Neural cell (in vitro differentiated cells): Measurements from ENCODE around the gene MACROH2A1. TPM values are rescaled to one million over a fixed set of nuclear protein-coding genes. Genes with fewer than 3 reads are reported as not detected.

Source experiments
- H2AFZ ChIP-seq: fragments of 200-600, 300-800 bp; sonication (generic), shearing (Covaris generic); 2 replicates; pipeline ENCODE4 v1.6.0; 2014; ENCODE audit warnings: low read depth, mild to moderate bottlenecking, antibody characterized with exemption, low read length, moderate library complexity
- H3F3A ChIP-seq: fragments of 200-600 bp; shearing (Covaris generic); 2 replicates; pipeline ENCODE4 v1.6.1; 2016; ENCODE audit warnings: mild to moderate bottlenecking, moderate library complexity, mixed read lengths, antibody characterized with exemption, low read length; ENCODE audit not compliant: insufficient read depth, poor library complexity, severe bottlenecking
- H3K27ac ChIP-seq: fragments of 200-600, 300-800 bp; sonication (generic), shearing (Covaris generic); 2 replicates; pipeline ENCODE4 v1.5.1; 2014; ENCODE audit warnings: mild to moderate bottlenecking, low read length, moderate library complexity
- H3K27me3 ChIP-seq: fragments of 300-800, 200-600 bp; sonication (generic), shearing (Covaris generic); 2 replicates; pipeline ENCODE4 v1.6.0; 2014; ENCODE audit warnings: mild to moderate bottlenecking, low read depth, low read length, moderate library complexity; ENCODE audit not compliant: insufficient read depth
- H3K36me3 ChIP-seq: fragments of 300-800, 200-600 bp; sonication (generic), shearing (Covaris generic); 2 replicates; pipeline ENCODE4 v1.5.1; 2014; ENCODE audit warnings: mild to moderate bottlenecking, antibody characterized with exemption, low read length, moderate library complexity; ENCODE audit not compliant: insufficient read depth
- H3K4me2 ChIP-seq: fragments of 300-800, 200-600 bp; sonication (generic), shearing (Covaris generic); 2 replicates; pipeline ENCODE4 v1.6.0; 2014; ENCODE audit warnings: mild to moderate bottlenecking, low read length
- H3K4me3 ChIP-seq: fragments of 300-800, 200-600 bp; sonication (generic), shearing (Covaris generic); 2 replicates; pipeline ENCODE4 v1.5.1; 2014; ENCODE audit warnings: mild to moderate bottlenecking, low read length, moderate library complexity
- H3K79me2 ChIP-seq: fragments of 200-600 bp; shearing (Covaris generic); replicated peaks from 2 replicates; pipeline ENCODE4 v1.6.0; 2014; ENCODE audit warnings: mild to moderate bottlenecking, low read length, moderate library complexity; ENCODE audit not compliant: insufficient read depth
- H3K9ac ChIP-seq: fragments of 300-800, 200-600 bp; sonication (generic), shearing (Covaris generic); 2 replicates; pipeline ENCODE4 v1.6.1; 2016; ENCODE audit warnings: mild to moderate bottlenecking, low read length, mixed read lengths
- H3K9me2 ChIP-seq: fragments of 200-600 bp; shearing (Covaris generic); 2 replicates; pipeline ENCODE4 v1.6.1; 2016; ENCODE audit warnings: mild to moderate bottlenecking, low read length, mixed read lengths; ENCODE audit not compliant: insufficient read depth
- H3K9me3 ChIP-seq: fragments of 200-600, 300-800 bp; sonication (generic), shearing (Covaris generic); 2 replicates; pipeline ENCODE4 v1.6.1; 2016; ENCODE audit warnings: mild to moderate bottlenecking, mixed run types, low read length, moderate library complexity, mixed read lengths
- H4K20me1 ChIP-seq: fragments of 200-600 bp; shearing (Covaris generic); 2 replicates; pipeline ENCODE4 v1.6.1; 2016; ENCODE audit warnings: mild to moderate bottlenecking, mixed run types; ENCODE audit not compliant: insufficient read depth
- EP300 ChIP-seq: fragments of 450-650 bp; conservative IDR thresholded peaks from 2 replicates; pipeline ENCODE4 v1.6.1; 2014; ENCODE audit warnings: antibody characterized with exemption, mild to moderate bottlenecking, moderate library complexity; ENCODE audit not compliant: poor library complexity, severe bottlenecking
- EZH2 ChIP-seq: fragments of 200-600, 300-800 bp; shearing (Covaris generic), sonication (generic); IDR thresholded peaks from 2 replicates; pipeline ENCODE4 v1.6.1; 2014; ENCODE audit warnings: antibody characterized with exemption, low read length, borderline replicate concordance, mild to moderate bottlenecking; ENCODE audit not compliant: insufficient read depth, poor library complexity, severe bottlenecking
- MXI1 ChIP-seq: fragments of 450-650 bp; conservative IDR thresholded peaks from 2 replicates; pipeline ENCODE4 v1.6.1; 2014; ENCODE audit warnings: antibody characterized with exemption, mild to moderate bottlenecking; ENCODE audit not compliant: poor library complexity, severe bottlenecking
- POLR2AphosphoS5 ChIP-seq: IDR thresholded peaks from 2 replicates; pipeline ENCODE4 v1.6.1; 2012
- RAD21 ChIP-seq: fragments of 450-650 bp; conservative IDR thresholded peaks from 2 replicates; pipeline ENCODE4 v1.6.1; 2014; ENCODE audit warnings: antibody characterized with exemption, mild to moderate bottlenecking, moderate library complexity
- SMC3 ChIP-seq: fragments of 450-650 bp; conservative IDR thresholded peaks from 2 replicates; pipeline ENCODE4 v1.6.1; 2014; ENCODE audit warnings: antibody characterized with exemption, mild to moderate bottlenecking, moderate library complexity; ENCODE audit not compliant: poor library complexity
- TAF1 ChIP-seq: IDR thresholded peaks from 2 replicates; pipeline ENCODE4 v1.6.1; 2012; ENCODE audit warnings: low read depth
- polyA plus RNA-seq: library from polyadenylated mRNA; depleted of rRNA; stranded (reverse); fragments of >200 nt; gene quantifications from 2 replicates; pipeline ENCODE4 v1.2.3, GENCODE V29; 2014
- TF ChIP-seq, protein P1 (sequence below): fragments of 450-650 bp; IDR thresholded peaks from 2 replicates; pipeline ENCODE4 v1.5.1; 2014; ENCODE audit warnings: antibody characterized with exemption, mild to moderate bottlenecking, moderate library complexity; ENCODE audit not compliant: poor library complexity, severe bottlenecking
- TF ChIP-seq, protein P2 (sequence below): IDR thresholded peaks from 2 replicates; pipeline ENCODE4 v1.6.1; 2012; ENCODE audit warnings: borderline replicate concordance

Gene MACROH2A1
- polyA plus RNA-seq, 1 donor from 2014 or later: 351 TPM

DNA sequence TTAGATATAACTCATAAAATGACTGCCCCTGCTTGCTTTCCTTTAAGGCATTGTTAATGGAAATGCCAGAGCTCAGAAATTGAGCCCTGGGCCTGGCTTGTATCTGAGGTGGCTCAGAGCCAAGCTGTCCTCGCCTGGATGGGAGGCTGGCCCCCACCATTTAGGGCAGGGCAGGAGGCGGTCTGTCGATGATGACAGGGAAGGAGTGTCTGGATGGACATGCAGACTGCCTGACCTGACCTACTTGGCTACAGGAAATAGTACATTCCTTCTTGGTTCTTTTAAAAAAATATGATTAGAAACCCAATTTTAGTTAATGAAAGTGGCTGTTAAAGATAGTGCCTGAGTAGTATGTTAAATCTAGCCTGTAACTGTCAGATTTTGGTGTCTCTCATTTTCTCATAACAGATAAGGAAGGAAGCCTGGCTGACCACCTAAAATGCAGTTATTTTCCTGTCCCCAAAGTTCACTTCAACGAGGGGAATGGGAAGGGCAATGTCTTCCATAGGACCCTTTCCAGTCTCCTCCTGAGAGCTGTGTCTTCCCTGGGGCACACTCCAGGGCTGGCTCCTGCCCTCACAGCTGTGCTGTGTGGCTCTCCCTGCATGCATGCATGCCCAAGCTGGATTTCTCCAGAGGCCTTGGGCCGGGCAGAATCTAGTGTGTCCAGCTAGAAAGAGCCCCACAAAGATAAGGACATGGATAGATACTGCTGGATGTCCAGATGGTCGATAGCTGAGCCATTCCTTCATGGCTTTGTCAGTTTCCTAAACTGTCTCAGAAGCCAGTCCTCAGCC is 42.3 kb downstream of the MACROH2A1 start:
- Histone ChIP-seq H3K9me2 (no peaks in the 10 kb centered on the region), H3K36me3 (peaks cover 9% of the 10 kb centered on the region), H3K9ac (no peak overlapping the region), H3K4me3 (no peak overlapping the region), H2AFZ (no peak overlapping the region), H3K27ac (no peak overlapping the region), H4K20me1 (no peaks in the 10 kb centered on the region), H3K27me3 (no peaks in the 10 kb centered on the region), H3K79me2 (no peaks in the 10 kb centered on the region), H3F3A (no peaks in the 10 kb centered on the region), H3K9me3 (no peaks in the 10 kb centered on the region), H3K4me2 (no peak overlapping the region)
- TF ChIP-seq RAD21 (no peak), SMC3 (no peak), POLR2AphosphoS5 (no peak), EZH2 (no peak), MXI1 (no peak), TAF1 (no peak), EP300 (no peak)
- TF ChIP-seq, protein P1, sequence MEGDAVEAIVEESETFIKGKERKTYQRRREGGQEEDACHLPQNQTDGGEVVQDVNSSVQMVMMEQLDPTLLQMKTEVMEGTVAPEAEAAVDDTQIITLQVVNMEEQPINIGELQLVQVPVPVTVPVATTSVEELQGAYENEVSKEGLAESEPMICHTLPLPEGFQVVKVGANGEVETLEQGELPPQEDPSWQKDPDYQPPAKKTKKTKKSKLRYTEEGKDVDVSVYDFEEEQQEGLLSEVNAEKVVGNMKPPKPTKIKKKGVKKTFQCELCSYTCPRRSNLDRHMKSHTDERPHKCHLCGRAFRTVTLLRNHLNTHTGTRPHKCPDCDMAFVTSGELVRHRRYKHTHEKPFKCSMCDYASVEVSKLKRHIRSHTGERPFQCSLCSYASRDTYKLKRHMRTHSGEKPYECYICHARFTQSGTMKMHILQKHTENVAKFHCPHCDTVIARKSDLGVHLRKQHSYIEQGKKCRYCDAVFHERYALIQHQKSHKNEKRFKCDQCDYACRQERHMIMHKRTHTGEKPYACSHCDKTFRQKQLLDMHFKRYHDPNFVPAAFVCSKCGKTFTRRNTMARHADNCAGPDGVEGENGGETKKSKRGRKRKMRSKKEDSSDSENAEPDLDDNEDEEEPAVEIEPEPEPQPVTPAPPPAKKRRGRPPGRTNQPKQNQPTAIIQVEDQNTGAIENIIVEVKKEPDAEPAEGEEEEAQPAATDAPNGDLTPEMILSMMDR: no peak
- TF ChIP-seq, protein P2, sequence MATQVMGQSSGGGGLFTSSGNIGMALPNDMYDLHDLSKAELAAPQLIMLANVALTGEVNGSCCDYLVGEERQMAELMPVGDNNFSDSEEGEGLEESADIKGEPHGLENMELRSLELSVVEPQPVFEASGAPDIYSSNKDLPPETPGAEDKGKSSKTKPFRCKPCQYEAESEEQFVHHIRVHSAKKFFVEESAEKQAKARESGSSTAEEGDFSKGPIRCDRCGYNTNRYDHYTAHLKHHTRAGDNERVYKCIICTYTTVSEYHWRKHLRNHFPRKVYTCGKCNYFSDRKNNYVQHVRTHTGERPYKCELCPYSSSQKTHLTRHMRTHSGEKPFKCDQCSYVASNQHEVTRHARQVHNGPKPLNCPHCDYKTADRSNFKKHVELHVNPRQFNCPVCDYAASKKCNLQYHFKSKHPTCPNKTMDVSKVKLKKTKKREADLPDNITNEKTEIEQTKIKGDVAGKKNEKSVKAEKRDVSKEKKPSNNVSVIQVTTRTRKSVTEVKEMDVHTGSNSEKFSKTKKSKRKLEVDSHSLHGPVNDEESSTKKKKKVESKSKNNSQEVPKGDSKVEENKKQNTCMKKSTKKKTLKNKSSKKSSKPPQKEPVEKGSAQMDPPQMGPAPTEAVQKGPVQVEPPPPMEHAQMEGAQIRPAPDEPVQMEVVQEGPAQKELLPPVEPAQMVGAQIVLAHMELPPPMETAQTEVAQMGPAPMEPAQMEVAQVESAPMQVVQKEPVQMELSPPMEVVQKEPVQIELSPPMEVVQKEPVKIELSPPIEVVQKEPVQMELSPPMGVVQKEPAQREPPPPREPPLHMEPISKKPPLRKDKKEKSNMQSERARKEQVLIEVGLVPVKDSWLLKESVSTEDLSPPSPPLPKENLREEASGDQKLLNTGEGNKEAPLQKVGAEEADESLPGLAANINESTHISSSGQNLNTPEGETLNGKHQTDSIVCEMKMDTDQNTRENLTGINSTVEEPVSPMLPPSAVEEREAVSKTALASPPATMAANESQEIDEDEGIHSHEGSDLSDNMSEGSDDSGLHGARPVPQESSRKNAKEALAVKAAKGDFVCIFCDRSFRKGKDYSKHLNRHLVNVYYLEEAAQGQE: no peak

- TF ChIP-seq SMC3: no peak
- TF ChIP-seq, protein P1: no peak
- TF ChIP-seq EZH2: no peak
- TF ChIP-seq POLR2AphosphoS5: no peak
- no peak for TF ChIP-seq EP300
- TF ChIP-seq, protein P2: no peak
- no peaks in the 10 kb centered on the region for H3K27me3 ChIP-seq
- peaks cover 5% of the 10 kb centered on the region for H3K36me3 ChIP-seq
- no peak overlapping the region for H3K9ac ChIP-seq
- H3K4me2 ChIP-seq: no peak overlapping the region
- no peaks in the 10 kb centered on the region for H3K9me3 ChIP-seq
- no peaks in the 10 kb centered on the region for H3K9me2 ChIP-seq
- H2AFZ ChIP-seq: no peak overlapping the region
- no peaks in the 10 kb centered on the region for H3K79me2 ChIP-seq
- no peaks in the 10 kb centered on the region for H4K20me1 ChIP-seq
- no peak overlapping the region for H3K27ac ChIP-seq
- H3K4me3 ChIP-seq: no peak overlapping the region
- no peaks in the 10 kb centered on the region for H3F3A ChIP-seq
Observed at GRCh38 chr5:135355169-135355568, 43.9 kb downstream of the MACROH2A1 start.
